IMR-90 (cell line): Measurements from ENCODE around the gene STARD3. TPM values are rescaled to one million over a fixed set of nuclear protein-coding genes. Genes with fewer than 3 reads are reported as not detected.

Source experiments
- ATAC-seq: fragments of 200-7000 bp; cut with Tn5 transposase; 2 replicates; pipeline ENCODE4 v1.9.1; 2020; ENCODE audit warnings: low read depth, mild to moderate bottlenecking, moderate library complexity
- BruUV-seq: library from RNA; stranded (reverse); fragments of 400-500 nt; replicated peaks from 2 replicates; lab custom pipeline; 2021; lab: Mats Ljungman, UMichigan
- CTCF ChIA-PET: fragments of 300-600 bp; formaldehyde crosslinking; extraction: SDS; loops from one replicate; lab custom pipeline; 2021; ENCODE audit warnings: antibody characterized with exemption; lab: Yijun Ruan, JAX
- POLR2A ChIA-PET: fragments of 300-600 bp; sonication (Branson Sonifier 250); formaldehyde crosslinking; loops from one replicate; lab custom pipeline; 2022; ENCODE audit warnings: antibody characterized with exemption; ENCODE audit not compliant: unreplicated experiment; lab: Charles Lee
- DNase-seq: peaks from one replicate; pipeline ENCODE4 v3.0.0; 2013
- H2AFZ ChIP-seq: replicated peaks from 2 replicates; pipeline ENCODE3; 2013; ENCODE audit warnings: low read length, mild to moderate bottlenecking; ENCODE audit not compliant: poor library complexity
- H2AK5ac ChIP-seq: 2 replicates; pipeline ENCODE4 v1.6.1; 2013; ENCODE audit warnings: low read depth, low read length, inconsistent platforms
- H2AK9ac ChIP-seq: replicated peaks from 2 replicates; pipeline ENCODE3; 2013; ENCODE audit warnings: mild to moderate bottlenecking, low read depth, low read length, moderate library complexity; ENCODE audit not compliant: poor library complexity
- H2BK120ac ChIP-seq: 2 replicates; pipeline ENCODE4 v1.6.1; 2013; ENCODE audit warnings: low read depth, low read length, inconsistent platforms
- H2BK15ac ChIP-seq: 3 replicates; pipeline ENCODE4 v1.6.1; 2013; ENCODE audit warnings: low read depth, low read length, inconsistent platforms
- H2BK20ac ChIP-seq: 2 replicates; pipeline ENCODE4 v1.6.1; 2013; ENCODE audit warnings: low read depth, mild to moderate bottlenecking, inconsistent platforms, low read length, moderate library complexity
- H2BK5ac ChIP-seq: 2 replicates; pipeline ENCODE4 v1.6.1; 2013; ENCODE audit warnings: mild to moderate bottlenecking, low read depth, low read length, inconsistent platforms; ENCODE audit not compliant: poor library complexity, severe bottlenecking
- H3K14ac ChIP-seq: replicated peaks from 2 replicates; pipeline ENCODE4 v1.6.1; 2013; ENCODE audit warnings: low read depth, low read length, inconsistent platforms
- H3K18ac ChIP-seq: 2 replicates; pipeline ENCODE4 v1.6.1; 2013; ENCODE audit warnings: low read depth, low read length, control low read depth
- H3K23ac ChIP-seq: 2 replicates; pipeline ENCODE4 v1.6.1; 2013; ENCODE audit warnings: low read depth, low read length, inconsistent platforms
- H3K27ac ChIP-seq: 2 replicates; pipeline ENCODE4 v1.5.1; 2013; ENCODE audit warnings: mild to moderate bottlenecking, control low read depth, low read length; ENCODE audit not compliant: insufficient read depth
- H3K27me3 ChIP-seq: 2 replicates; pipeline ENCODE4 v1.6.1; 2013; ENCODE audit warnings: low read length; ENCODE audit not compliant: control insufficient read depth, insufficient read depth
- H3K36me3 ChIP-seq: 2 replicates; pipeline ENCODE4 v1.6.1; 2013; ENCODE audit warnings: low read length, mixed read lengths; ENCODE audit not compliant: control insufficient read depth, insufficient read depth
- H3K4ac ChIP-seq: 2 replicates; pipeline ENCODE4 v1.6.1; 2013; ENCODE audit warnings: low read depth, low read length, inconsistent platforms
- H3K4me1 ChIP-seq: 2 replicates; pipeline ENCODE4 v1.6.1; 2013; ENCODE audit warnings: low read length, mixed read lengths; ENCODE audit not compliant: control insufficient read depth, insufficient read depth
- H3K4me2 ChIP-seq: 2 replicates; pipeline ENCODE4 v1.6.1; 2013; ENCODE audit warnings: low read depth, mild to moderate bottlenecking, control low read depth, low read length, moderate library complexity
- H3K4me3 ChIP-seq: 2 replicates; pipeline ENCODE4 v1.5.1; 2013; ENCODE audit warnings: low read depth, mild to moderate bottlenecking, control low read depth, low read length, moderate library complexity; ENCODE audit not compliant: insufficient read depth
- H3K56ac ChIP-seq: 2 replicates; pipeline ENCODE4 v1.6.1; 2013; ENCODE audit warnings: low read length, inconsistent platforms; ENCODE audit not compliant: insufficient read depth; ENCODE audit errors: extremely low read depth
- H3K79me1 ChIP-seq, 2 experiments: 2 replicates each; pipeline ENCODE4 v1.6.1; 2013; ENCODE audit warnings: low read length in 2 of 2, inconsistent platforms in 1 of 2, low read depth in 1 of 2
- H3K9ac ChIP-seq: 2 replicates; pipeline ENCODE4 v1.6.1; 2013; ENCODE audit warnings: low read depth, low read length, control low read depth
- H3K9me1 ChIP-seq: 2 replicates; pipeline ENCODE4 v1.6.1; 2013; ENCODE audit warnings: low read length, inconsistent platforms; ENCODE audit not compliant: insufficient read depth
- H3K9me3 ChIP-seq: 2 replicates; pipeline ENCODE4 v1.6.1; 2013; ENCODE audit warnings: low read length; ENCODE audit not compliant: control insufficient read depth, insufficient read depth
- H4K20me1 ChIP-seq: 2 replicates; pipeline ENCODE4 v1.6.1; 2013; ENCODE audit warnings: low read length, inconsistent platforms; ENCODE audit not compliant: insufficient read depth
- H4K5ac ChIP-seq: 2 replicates; pipeline ENCODE4 v1.6.1; 2013; ENCODE audit warnings: mild to moderate bottlenecking, low read depth, low read length, control low read depth
- H4K8ac ChIP-seq, 2 experiments: 2 replicates each; pipeline ENCODE4 v1.6.1; 2013; ENCODE audit warnings: low read depth in 2 of 2, low read length in 2 of 2, control low read depth in 1 of 2, inconsistent platforms in 1 of 2
- H4K91ac ChIP-seq: 2 replicates; pipeline ENCODE4 v1.6.1; 2013; ENCODE audit warnings: low read depth, low read length, inconsistent platforms; ENCODE audit not compliant: insufficient read depth
- BHLHE40 ChIP-seq: fragments of 150-350 bp; IDR thresholded peaks from 2 replicates; pipeline ENCODE4 v1.6.1; 2016; ENCODE audit warnings: mild to moderate bottlenecking, low read depth, low read length
- CEBPB ChIP-seq: IDR thresholded peaks from 2 replicates; pipeline ENCODE4 v1.6.1; 2012; ENCODE audit warnings: low read depth, low read length, improper control_type of control experiment
- FOS ChIP-seq: fragments of 150-350 bp; IDR thresholded peaks from 2 replicates; pipeline ENCODE4 v1.6.1; 2016; ENCODE audit warnings: low read depth, low read length
- MAFK ChIP-seq: IDR thresholded peaks from 2 replicates; pipeline ENCODE4 v1.6.1; 2012; ENCODE audit warnings: low read depth, low read length, improper control_type of control experiment
- MAZ ChIP-seq: IDR thresholded peaks from 2 replicates; pipeline ENCODE4 v1.6.1; 2012; ENCODE audit warnings: low read depth, mild to moderate bottlenecking, low read length, improper control_type of control experiment, moderate library complexity, borderline replicate concordance
- MXI1 ChIP-seq: IDR thresholded peaks from 2 replicates; pipeline ENCODE4 v1.6.1; 2012; ENCODE audit warnings: low read depth, mild to moderate bottlenecking, low read length, moderate library complexity, borderline replicate concordance
- NFE2L2 ChIP-seq: fragments of 150-350 bp; IDR thresholded peaks from 2 replicates; pipeline ENCODE4 v1.6.1; 2016; ENCODE audit warnings: low read depth, mild to moderate bottlenecking, low read length
- POLR2A ChIP-seq: IDR thresholded peaks from 2 replicates; pipeline ENCODE4 v1.6.1; 2012; ENCODE audit warnings: mild to moderate bottlenecking, low read depth, low read length
- RAD21 ChIP-seq: IDR thresholded peaks from 2 replicates; pipeline ENCODE4 v1.6.1; 2012; ENCODE audit warnings: low read length, improper control_type of control experiment
- RFX5 ChIP-seq: IDR thresholded peaks from 2 replicates; pipeline ENCODE4 v1.8.0; 2012; ENCODE audit warnings: low read depth, mild to moderate bottlenecking, low read length, moderate library complexity
- SMC3 ChIP-seq: fragments of 150-350 bp; IDR thresholded peaks from 2 replicates; pipeline ENCODE4 v1.6.1; 2016; ENCODE audit warnings: low read depth, mild to moderate bottlenecking, antibody characterized with exemption, low read length, moderate library complexity
- WGBS, 2 experiments: methylation state at CpG; one replicate each; pipeline versions ENCODE4 v1.1.5 to v1.1.7; 2013; ENCODE audit warnings: missing lambda C conversion rate in 2 of 2; ENCODE audit not compliant: insufficient read length in 1 of 2; ENCODE audit errors: extremely low coverage in 2 of 2; 5-methylcytosine and 5-hydroxymethylcytosine counted together
- dilution Hi-C: fragments of 300-500 bp; cut with HindIII; formaldehyde crosslinking; loops from one replicate; pipeline ENCODE4 v1.14.3; 2018; ENCODE audit warnings: low sequenced_read_pairs; ENCODE audit not compliant: unreplicated experiment
- in situ Hi-C: fragments of 300-500 bp; cut with MboI; formaldehyde crosslinking; loops from 3 replicates; pipeline ENCODE4 v1.14.3; 2019; ENCODE audit warnings: low sequenced_read_pairs, inconsistent platforms, mixed read lengths
- intact Hi-C: fragments of 100-400 bp; cut with micrococcal nuclease; formaldehyde crosslinking; loops from 2 replicates; pipeline ENCODE4 v1.10.0; 2022
- polyA plus RNA-seq, 3 experiments: library from polyadenylated mRNA; depleted of rRNA; stranded (reverse); fragments of >200 nt; gene quantifications; 2 replicates each; pipeline ENCODE4 v1.2.3, GENCODE V29; 2012; ENCODE audit warnings: low replicate concordance in 1 of 3
- total RNA-seq: library from RNA; depleted of rRNA; stranded (reverse); fragments of >200 nt; gene quantifications from 2 replicates; pipeline ENCODE4 v1.2.3, GENCODE V29; 2012
- TF ChIP-seq, protein P1 (sequence below): fragments of 150-350 bp; IDR thresholded peaks from 2 replicates; pipeline ENCODE4 v1.6.1; 2016; ENCODE audit warnings: low read depth, mild to moderate bottlenecking, low read length, moderate library complexity, borderline replicate concordance
- TF ChIP-seq, protein P2 (sequence below): conservative IDR thresholded peaks from 2 replicates; pipeline ENCODE4 v1.5.1; 2012; ENCODE audit warnings: mild to moderate bottlenecking, low read depth, low read length, improper control_type of control experiment
- TF ChIP-seq, protein P3 (sequence below): fragments of 150-350 bp; IDR thresholded peaks from 2 replicates; pipeline ENCODE4 v1.6.1; 2017; ENCODE audit warnings: mild to moderate bottlenecking, antibody characterized with exemption, low read length, low read depth

Gene STARD3
- total and polyA plus RNA-seq, 2 of the 4 experiments (the other 2 are of a cell fraction): 8.1 to 50.4 TPM

GRCh38 chr17:39651923-39652586, 15.1 kb downstream of the STARD3 start:
- H3K27ac ChIP-seq: no peak overlapping the region
- peak overlapping the region; percentile 17; the same call in 1 of the 2 replicates for H3K23ac ChIP-seq
- ChIA-PET CTCF (no interaction called here), POLR2A (no interaction called here)
- TF ChIP-seq MXI1: no peak
- TF ChIP-seq, protein P1, sequence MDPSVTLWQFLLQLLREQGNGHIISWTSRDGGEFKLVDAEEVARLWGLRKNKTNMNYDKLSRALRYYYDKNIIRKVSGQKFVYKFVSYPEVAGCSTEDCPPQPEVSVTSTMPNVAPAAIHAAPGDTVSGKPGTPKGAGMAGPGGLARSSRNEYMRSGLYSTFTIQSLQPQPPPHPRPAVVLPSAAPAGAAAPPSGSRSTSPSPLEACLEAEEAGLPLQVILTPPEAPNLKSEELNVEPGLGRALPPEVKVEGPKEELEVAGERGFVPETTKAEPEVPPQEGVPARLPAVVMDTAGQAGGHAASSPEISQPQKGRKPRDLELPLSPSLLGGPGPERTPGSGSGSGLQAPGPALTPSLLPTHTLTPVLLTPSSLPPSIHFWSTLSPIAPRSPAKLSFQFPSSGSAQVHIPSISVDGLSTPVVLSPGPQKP: no peak
- TF ChIP-seq, protein P2, sequence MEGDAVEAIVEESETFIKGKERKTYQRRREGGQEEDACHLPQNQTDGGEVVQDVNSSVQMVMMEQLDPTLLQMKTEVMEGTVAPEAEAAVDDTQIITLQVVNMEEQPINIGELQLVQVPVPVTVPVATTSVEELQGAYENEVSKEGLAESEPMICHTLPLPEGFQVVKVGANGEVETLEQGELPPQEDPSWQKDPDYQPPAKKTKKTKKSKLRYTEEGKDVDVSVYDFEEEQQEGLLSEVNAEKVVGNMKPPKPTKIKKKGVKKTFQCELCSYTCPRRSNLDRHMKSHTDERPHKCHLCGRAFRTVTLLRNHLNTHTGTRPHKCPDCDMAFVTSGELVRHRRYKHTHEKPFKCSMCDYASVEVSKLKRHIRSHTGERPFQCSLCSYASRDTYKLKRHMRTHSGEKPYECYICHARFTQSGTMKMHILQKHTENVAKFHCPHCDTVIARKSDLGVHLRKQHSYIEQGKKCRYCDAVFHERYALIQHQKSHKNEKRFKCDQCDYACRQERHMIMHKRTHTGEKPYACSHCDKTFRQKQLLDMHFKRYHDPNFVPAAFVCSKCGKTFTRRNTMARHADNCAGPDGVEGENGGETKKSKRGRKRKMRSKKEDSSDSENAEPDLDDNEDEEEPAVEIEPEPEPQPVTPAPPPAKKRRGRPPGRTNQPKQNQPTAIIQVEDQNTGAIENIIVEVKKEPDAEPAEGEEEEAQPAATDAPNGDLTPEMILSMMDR: no peak
- TF ChIP-seq, protein P3, sequence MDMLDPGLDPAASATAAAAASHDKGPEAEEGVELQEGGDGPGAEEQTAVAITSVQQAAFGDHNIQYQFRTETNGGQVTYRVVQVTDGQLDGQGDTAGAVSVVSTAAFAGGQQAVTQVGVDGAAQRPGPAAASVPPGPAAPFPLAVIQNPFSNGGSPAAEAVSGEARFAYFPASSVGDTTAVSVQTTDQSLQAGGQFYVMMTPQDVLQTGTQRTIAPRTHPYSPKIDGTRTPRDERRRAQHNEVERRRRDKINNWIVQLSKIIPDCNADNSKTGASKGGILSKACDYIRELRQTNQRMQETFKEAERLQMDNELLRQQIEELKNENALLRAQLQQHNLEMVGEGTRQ: no peak
- no peak for TF ChIP-seq FOS
- no peak for TF ChIP-seq MAZ
- no peak for TF ChIP-seq MAFK
- TF ChIP-seq POLR2A: no peak
- no peak for TF ChIP-seq SMC3
- TF ChIP-seq RFX5: no peak
- TF ChIP-seq BHLHE40: no peak
- TF ChIP-seq NFE2L2: no peak
- no peak for TF ChIP-seq CEBPB
- no peak for TF ChIP-seq RAD21
- H4K5ac ChIP-seq: no peak overlapping the region
- DNase-seq (no peak), ATAC-seq (no peak)
- H4K91ac ChIP-seq: no peak overlapping the region
- H3K4me3 ChIP-seq: no peak overlapping the region
- H2AK9ac ChIP-seq: no peak overlapping the region
- no peak overlapping the region for H3K56ac ChIP-seq
- H2BK5ac ChIP-seq: no peak overlapping the region
- 50% methylated on average over 1 of the region's 8 CpGs; no CpG with 5 or more reads in 1 of the 2 experiments for WGBS, 2 experiments
- dilution Hi-C loops: no loop called here
- no peak overlapping the region for H3K14ac ChIP-seq
- no peaks in the 10 kb centered on the region for H3K9me3 ChIP-seq
- intact Hi-C loops: no loop called here
- H2AFZ ChIP-seq: no peak overlapping the region
- no peak overlapping the region for H3K4ac ChIP-seq
- H2BK15ac ChIP-seq: no peak overlapping the region
- peaks cover 6% of the 10 kb centered on the region for H3K36me3 ChIP-seq
- no peak overlapping the region for H4K8ac ChIP-seq
- H3K9ac ChIP-seq: no peak overlapping the region
- H4K20me1 ChIP-seq: peaks cover 36% of the 10 kb centered on the region
- no TSS peak for BruUV-seq
- no peak overlapping the region for H2BK20ac ChIP-seq
- H2BK120ac ChIP-seq: no peak overlapping the region
- H3K4me2 ChIP-seq: no peak overlapping the region
- no peaks in the 10 kb centered on the region for H3K27me3 ChIP-seq
- peaks cover 4% of the 10 kb centered on the region for H3K9me1 ChIP-seq
- no peak overlapping the region for H3K18ac ChIP-seq
- peaks cover 3% of the 10 kb centered on the region; the same call in 1 of the 2 replicates for H3K4me1 ChIP-seq
- in situ Hi-C loops: no loop called here
- peaks cover 16 to 44% of the 10 kb centered on the region in 2 experiments for H3K79me1 ChIP-seq
- H2AK5ac ChIP-seq: no peak overlapping the region
